Smooth muscle cell (in vitro differentiated cells): ENCODE measurements around the gene OSGIN1. TPM values are rescaled to one million over a fixed set of nuclear protein-coding genes. Genes with fewer than 3 reads are reported as not detected.

Source experiments
- polyA plus RNA-seq: library from polyadenylated mRNA; unstranded; fragments of >200 nt; fragmentation: Nextera tagmentation; extraction: Ambion mirVana; gene quantifications from 2 replicates; pipeline ENCODE4 v1.2.1, GENCODE V29; 2016
- total RNA-seq: library from RNA; depleted of rRNA; stranded (reverse); fragments of >200 nt; gene quantifications from 2 replicates; pipeline ENCODE4 v1.2.3, GENCODE V29; 2014

OSGIN1 gene
- total and polyA plus RNA-seq, 2 experiments from 2014 or later: 8.9 to 12.4 TPM

Other genes starting within 250 kb of the OSGIN1 start
- 20.3 and 29.9 TPM in 2 replicates for gene HSBP1, start 145.3 kb upstream of the OSGIN1 start, total RNA-seq
- 355 and 390 TPM in 2 replicates for gene HSBP1, start 145.3 kb upstream of the OSGIN1 start, polyA plus RNA-seq
- 1.2 and 1.8 TPM in 2 replicates for gene MLYCD, start 54.1 kb upstream of the OSGIN1 start, total RNA-seq
- 1.6 and 4.0 TPM in 2 replicates for gene MLYCD, start 54.1 kb upstream of the OSGIN1 start, polyA plus RNA-seq
- 0.13 and 0.22 TPM in 2 replicates for gene NECAB2, start 15.0 kb downstream of the OSGIN1 start, total RNA-seq
- 0.83 and 1.7 TPM in 2 replicates for gene NECAB2, start 15.0 kb downstream of the OSGIN1 start, polyA plus RNA-seq
- gene SLC38A8, start 89.6 kb downstream of the OSGIN1 start, total RNA-seq: not detected in 2 replicates
- not detected in 2 replicates for gene SLC38A8, start 89.6 kb downstream of the OSGIN1 start, polyA plus RNA-seq
- 51.9 and 52.2 TPM in 2 replicates for gene MBTPS1, start 163.7 kb downstream of the OSGIN1 start, total RNA-seq
- gene MBTPS1, start 163.7 kb downstream of the OSGIN1 start, polyA plus RNA-seq: 60.6 and 68.9 TPM in 2 replicates
- gene HSDL1, start 191.9 kb downstream of the OSGIN1 start, total RNA-seq: 27.3 and 32.6 TPM in 2 replicates
- gene HSDL1, start 191.9 kb downstream of the OSGIN1 start, polyA plus RNA-seq: 15.4 and 20.4 TPM in 2 replicates
- 0.09 TPM in 1 of 2 replicates, not detected in the other for gene DNAAF1, start 192.1 kb downstream of the OSGIN1 start, total RNA-seq
- gene DNAAF1, start 192.1 kb downstream of the OSGIN1 start, polyA plus RNA-seq: 0.06 TPM in 1 of 2 replicates, not detected in the other
- 13.3 and 17.1 TPM in 2 replicates for gene TAF1C, start 233.8 kb downstream of the OSGIN1 start, total RNA-seq
- gene TAF1C, start 233.8 kb downstream of the OSGIN1 start, polyA plus RNA-seq: 35.5 and 37.3 TPM in 2 replicates
- not detected in 2 replicates for gene ADAD2, start 237.9 kb downstream of the OSGIN1 start, total RNA-seq
- gene ADAD2, start 237.9 kb downstream of the OSGIN1 start, polyA plus RNA-seq: 0.48 TPM in 1 of 2 replicates, not detected in the other